DOHH2 (cell line): ENCODE data around the gene XRN2.

ENCODE experiments used
- EZH2phosphoT487 ChIP-seq: fragments of 200-600 bp; sonication (generic); IDR thresholded peaks from 2 replicates; pipeline ENCODE4 v1.6.1; 2017; ENCODE audit warnings: borderline replicate concordance, mild to moderate bottlenecking, antibody characterized with exemption, low read length, moderate library complexity, mixed read lengths
- TF ChIP-seq, protein P1 (sequence below): fragments of 200-600 bp; sonication (generic); IDR thresholded peaks from one replicate; pipeline ENCODE4 v1.5.1; 2014; ENCODE audit warnings: antibody characterized with exemption, mild to moderate bottlenecking, low read depth, low read length; ENCODE audit not compliant: poor library complexity, severe bottlenecking

DNA sequence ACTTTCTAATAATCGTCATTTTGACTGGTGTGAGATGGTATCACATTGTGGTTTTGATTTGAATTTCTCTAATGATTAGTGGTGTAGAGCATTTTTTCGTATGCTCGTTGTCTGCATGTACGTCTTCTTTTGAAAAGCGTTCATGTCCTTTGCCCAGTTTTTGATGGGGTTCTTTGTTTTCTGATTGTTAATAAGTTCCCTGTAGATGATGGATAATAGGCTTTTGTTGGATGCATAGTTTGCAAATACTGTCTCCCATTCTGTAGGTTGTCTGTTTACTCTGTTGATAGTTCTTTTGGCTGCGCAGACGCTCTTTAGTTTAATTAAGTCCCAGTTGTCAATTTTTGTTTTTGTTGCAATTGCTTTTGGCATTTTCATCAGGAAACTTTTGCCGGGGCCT lies 32.3 kb upstream of the XRN2 start:
- TF ChIP-seq, protein P1, sequence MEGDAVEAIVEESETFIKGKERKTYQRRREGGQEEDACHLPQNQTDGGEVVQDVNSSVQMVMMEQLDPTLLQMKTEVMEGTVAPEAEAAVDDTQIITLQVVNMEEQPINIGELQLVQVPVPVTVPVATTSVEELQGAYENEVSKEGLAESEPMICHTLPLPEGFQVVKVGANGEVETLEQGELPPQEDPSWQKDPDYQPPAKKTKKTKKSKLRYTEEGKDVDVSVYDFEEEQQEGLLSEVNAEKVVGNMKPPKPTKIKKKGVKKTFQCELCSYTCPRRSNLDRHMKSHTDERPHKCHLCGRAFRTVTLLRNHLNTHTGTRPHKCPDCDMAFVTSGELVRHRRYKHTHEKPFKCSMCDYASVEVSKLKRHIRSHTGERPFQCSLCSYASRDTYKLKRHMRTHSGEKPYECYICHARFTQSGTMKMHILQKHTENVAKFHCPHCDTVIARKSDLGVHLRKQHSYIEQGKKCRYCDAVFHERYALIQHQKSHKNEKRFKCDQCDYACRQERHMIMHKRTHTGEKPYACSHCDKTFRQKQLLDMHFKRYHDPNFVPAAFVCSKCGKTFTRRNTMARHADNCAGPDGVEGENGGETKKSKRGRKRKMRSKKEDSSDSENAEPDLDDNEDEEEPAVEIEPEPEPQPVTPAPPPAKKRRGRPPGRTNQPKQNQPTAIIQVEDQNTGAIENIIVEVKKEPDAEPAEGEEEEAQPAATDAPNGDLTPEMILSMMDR: no peak
- TF ChIP-seq EZH2phosphoT487: no peak
